ENCODE measurements around the gene MIGA1.
A peak's percentile ranks its signal among the peaks of the same experiment; 100 is the strongest.
"Not testable (repeated sequence)": the region's sequence is repeated elsewhere in the genome, so short reads cannot be mapped to it uniquely, and the experiment has no call there.

The MIGA1 gene

GRCh38 chr1:77759071-77760028 is 20.1 kb upstream of the MIGA1 start, which contains the start of gene USP33:
USP33 (minus strand) TSS chr1:77759852; CDS start chr1:77741697, 18,155 bp downstream.
- Histone ChIP-seq H3K4me3 (ENCODE audit: low read length) (peak within 1 kb of the TSS; percentile 98), H3K27me3 (ENCODE audit: control insufficient read depth, insufficient read depth, low read length) (no peaks in the 10 kb centered on the region), H3K4me1 (ENCODE audit: control insufficient read depth, insufficient read depth, low read length) (peaks cover 21% of the 10 kb centered on the region), H3K9me3 (replicated peaks; ENCODE audit: low read length) (no peaks in the 10 kb centered on the region), H3K36me3 (ENCODE audit: insufficient read depth, low read length) (no peaks in the 10 kb centered on the region), H3K9ac (ENCODE audit: low read depth, low read length) (peak within 1 kb of the TSS; percentile 93), H3K4me2 (ENCODE audit: low read length) (peak within 1 kb of the TSS; percentile 89)

- no peak overlapping the region for H3K9ac ChIP-seq (ENCODE audit: low read depth, low read length)
- H3K27me3 ChIP-seq (ENCODE audit: control insufficient read depth, insufficient read depth, low read length), result no peaks in the 10 kb centered on the region
- H3K4me3 ChIP-seq (ENCODE audit: low read length), result no peak overlapping the region
- no peaks in the 10 kb centered on the region for H3K36me3 ChIP-seq (ENCODE audit: insufficient read depth, low read length)
- H3K4me1 ChIP-seq (ENCODE audit: control insufficient read depth, insufficient read depth, low read length), result peaks cover 18% of the 10 kb centered on the region
- H3K4me2 ChIP-seq (ENCODE audit: low read length), result no peak overlapping the region
- no peaks in the 10 kb centered on the region for H3K9me3 ChIP-seq (replicated peaks; ENCODE audit: low read length)
These were observed 17.4 kb upstream of the MIGA1 start for GRCh38 chr1:77762072-77762476.

- no peaks in the 10 kb centered on the region for H3K27me3 ChIP-seq (ENCODE audit: control insufficient read depth, insufficient read depth, low read length)
- H3K4me2 ChIP-seq (ENCODE audit: low read length), result no peak overlapping the region
- H3K9ac ChIP-seq (ENCODE audit: low read depth, low read length), result no peak overlapping the region
- no peak overlapping the region for H3K4me3 ChIP-seq (ENCODE audit: low read length)
- H3K36me3 ChIP-seq (ENCODE audit: insufficient read depth, low read length), result no peaks in the 10 kb centered on the region
- H3K4me1 ChIP-seq (ENCODE audit: control insufficient read depth, insufficient read depth, low read length), result no peaks in the 10 kb centered on the region
- no peaks in the 10 kb centered on the region for H3K9me3 ChIP-seq (replicated peaks; ENCODE audit: low read length)
These were observed 11.4 kb upstream of the MIGA1 start for GRCh38 chr1:77768006-77768405.

- no peak overlapping the region for H3K9ac ChIP-seq (ENCODE audit: low read depth, low read length)
- H3K27me3 ChIP-seq (ENCODE audit: control insufficient read depth, insufficient read depth, low read length), result no peaks in the 10 kb centered on the region
- H3K4me3 ChIP-seq (ENCODE audit: low read length), result no peak overlapping the region
- H3K4me1 ChIP-seq (ENCODE audit: control insufficient read depth, insufficient read depth, low read length), result peaks cover 8% of the 10 kb centered on the region
- H3K9me3 ChIP-seq (replicated peaks; ENCODE audit: low read length), result no peaks in the 10 kb centered on the region
- H3K4me2 ChIP-seq (ENCODE audit: low read length), result no peak overlapping the region
- H3K36me3 ChIP-seq (ENCODE audit: insufficient read depth, low read length), result no peaks in the 10 kb centered on the region
These were observed 3.3 kb upstream of the MIGA1 start for GRCh38 chr1:77776007-77776700.

- H3K9me3 ChIP-seq (replicated peaks; ENCODE audit: low read length), result no peaks in the 10 kb centered on the region
- peaks cover 17% of the 10 kb centered on the region for H3K36me3 ChIP-seq (ENCODE audit: insufficient read depth, low read length)
- peaks cover 18% of the 10 kb centered on the region for H3K4me1 ChIP-seq (ENCODE audit: control insufficient read depth, insufficient read depth, low read length)
- peak overlapping the region; percentile 89 for H3K4me2 ChIP-seq (ENCODE audit: low read length)
- no peak overlapping the region for H3K9ac ChIP-seq (ENCODE audit: low read depth, low read length)
- no peaks in the 10 kb centered on the region for H3K27me3 ChIP-seq (ENCODE audit: control insufficient read depth, insufficient read depth, low read length)
- no peak overlapping the region for H3K4me3 ChIP-seq (ENCODE audit: low read length)
These were observed 2.2 kb downstream of the MIGA1 start for GRCh38 chr1:77781683-77782082.

GRCh38 chr1:77783141-77783540 is 3.7 kb downstream of the MIGA1 start:
- Histone ChIP-seq H3K4me1 (ENCODE audit: control insufficient read depth, insufficient read depth, low read length) (peaks cover 18% of the 10 kb centered on the region), H3K4me3 (ENCODE audit: low read length) (no peak overlapping the region), H3K36me3 (ENCODE audit: insufficient read depth, low read length) (peaks cover 20% of the 10 kb centered on the region), H3K9ac (ENCODE audit: low read depth, low read length) (no peak overlapping the region), H3K27me3 (ENCODE audit: control insufficient read depth, insufficient read depth, low read length) (no peaks in the 10 kb centered on the region), H3K4me2 (ENCODE audit: low read length) (no peak overlapping the region), H3K9me3 (replicated peaks; ENCODE audit: low read length) (no peaks in the 10 kb centered on the region)

GRCh38 chr1:77786093-77786741 is 6.8 kb downstream of the MIGA1 start:
- H3K36me3 ChIP-seq (ENCODE audit: insufficient read depth, low read length), result peaks cover 26% of the 10 kb centered on the region
- H3K4me2 ChIP-seq (ENCODE audit: low read length); H3K9ac ChIP-seq (ENCODE audit: low read depth, low read length); H3K9me3 ChIP-seq (replicated peaks; ENCODE audit: low read length); H3K27me3 ChIP-seq (ENCODE audit: control insufficient read depth, insufficient read depth, low read length); H3K4me3 ChIP-seq (ENCODE audit: low read length); H3K4me1 ChIP-seq (ENCODE audit: control insufficient read depth, insufficient read depth, low read length): not testable (repeated sequence)

GRCh38 chr1:77794550-77794949 is 15.1 kb downstream of the MIGA1 start:
- H3K4me1 ChIP-seq (ENCODE audit: control insufficient read depth, insufficient read depth, low read length), result no peaks in the 10 kb centered on the region

GRCh38 chr1:77796695-77797405 is 17.4 kb downstream of the MIGA1 start:
- Histone ChIP-seq H3K36me3 (ENCODE audit: insufficient read depth, low read length) (peaks cover 16% of the 10 kb centered on the region), H3K27me3 (ENCODE audit: control insufficient read depth, insufficient read depth, low read length) (no peaks in the 10 kb centered on the region), H3K9ac (ENCODE audit: low read depth, low read length) (no peak overlapping the region), H3K9me3 (replicated peaks; ENCODE audit: low read length) (no peaks in the 10 kb centered on the region), H3K4me2 (ENCODE audit: low read length) (no peak overlapping the region), H3K4me3 (ENCODE audit: low read length) (no peak overlapping the region), H3K4me1 (ENCODE audit: control insufficient read depth, insufficient read depth, low read length) (no peaks in the 10 kb centered on the region)

More at GRCh38 chr1:77794550-77794949, 15.1 kb downstream of the MIGA1 start:
- Histone ChIP-seq H3K4me3 (ENCODE audit: low read length) (no peak overlapping the region), H3K9ac (ENCODE audit: low read depth, low read length) (no peak overlapping the region), H3K27me3 (ENCODE audit: control insufficient read depth, insufficient read depth, low read length) (no peaks in the 10 kb centered on the region), H3K36me3 (ENCODE audit: insufficient read depth, low read length) (peaks cover 12% of the 10 kb centered on the region), H3K4me2 (ENCODE audit: low read length) (no peak overlapping the region), H3K9me3 (replicated peaks; ENCODE audit: low read length) (no peaks in the 10 kb centered on the region)

GRCh38 chr1:77797991-77798390 is 18.5 kb downstream of the MIGA1 start:
- Histone ChIP-seq H3K4me1 (ENCODE audit: control insufficient read depth, insufficient read depth, low read length) (no peaks in the 10 kb centered on the region), H3K27me3 (ENCODE audit: control insufficient read depth, insufficient read depth, low read length) (no peaks in the 10 kb centered on the region), H3K9ac (ENCODE audit: low read depth, low read length) (no peak overlapping the region), H3K9me3 (replicated peaks; ENCODE audit: low read length) (no peaks in the 10 kb centered on the region), H3K4me2 (ENCODE audit: low read length) (no peak overlapping the region), H3K4me3 (ENCODE audit: low read length) (no peak overlapping the region), H3K36me3 (ENCODE audit: insufficient read depth, low read length) (peaks cover 24% of the 10 kb centered on the region)

- Histone ChIP-seq H3K4me1 (ENCODE audit: control insufficient read depth, insufficient read depth, low read length) (no peaks in the 10 kb centered on the region), H3K9ac (ENCODE audit: low read depth, low read length) (no peak overlapping the region), H3K27me3 (ENCODE audit: control insufficient read depth, insufficient read depth, low read length) (no peaks in the 10 kb centered on the region), H3K36me3 (ENCODE audit: insufficient read depth, low read length) (peaks cover 35% of the 10 kb centered on the region), H3K4me3 (ENCODE audit: low read length) (no peak overlapping the region), H3K4me2 (ENCODE audit: low read length) (no peak overlapping the region), H3K9me3 (replicated peaks; ENCODE audit: low read length) (no peaks in the 10 kb centered on the region)
These were observed 22.6 kb downstream of the MIGA1 start for GRCh38 chr1:77802026-77802425.
